Stimulated activated CD8-positive, alpha-beta memory T cell treated with anti-CD3 and anti-CD28 coated beads, Interleukin-12 subunit alpha, Interleukin-12 subunit beta, amount 100 ng/mL, for 1 hour (primary cell): Measurements from ENCODE around the gene SLC6A17.
A peak's percentile ranks its signal among the peaks of the same experiment; 100 is the strongest.

Experiments used
- DNase-seq: peaks from one replicate; pipeline ENCODE4 v3.0.0-alpha.2; 2020; ENCODE audit warnings: low read depth

The SLC6A17 gene

GRCh38 chr1:110150330-110151174, at the start of gene SLC6A17:
Gene SLC6A17 (plus strand): TSS chr1:110150494. CDS start chr1:110166930, 16,436 bp downstream.
- DNase-seq, result no peak

GRCh38 chr1:110102081-110102480, 48.2 kb upstream of the SLC6A17 start:
- no peak for DNase-seq

- DNase-seq, result peak; percentile 30
These were observed 44.0 kb upstream of the SLC6A17 start for GRCh38 chr1:110106013-110106941.

- no peak for DNase-seq
These were observed 42.3 kb upstream of the SLC6A17 start for GRCh38 chr1:110107867-110108469.

- no peak for DNase-seq
These were observed 39.2 kb upstream of the SLC6A17 start for GRCh38 chr1:110111081-110111480.

- DNase-seq, result no peak
These were observed 38.2 kb upstream of the SLC6A17 start, which contains the start of gene UBL4B for GRCh38 chr1:110112143-110112542. Gene UBL4B (plus strand): TSS chr1:110112443. CDS start chr1:110112535, 92 bp downstream.

GRCh38 chr1:110112656-110113055, 37.6 kb upstream of the SLC6A17 start:
- no peak for DNase-seq

GRCh38 chr1:110113551-110113950, 36.7 kb upstream of the SLC6A17 start:
- no peak for DNase-seq

- DNase-seq, result no peak
These were observed 36.1 kb upstream of the SLC6A17 start for GRCh38 chr1:110114173-110114572.

GRCh38 chr1:110114784-110115183, 35.5 kb upstream of the SLC6A17 start:
- no peak for DNase-seq

- no peak for DNase-seq
These were observed 31.5 kb upstream of the SLC6A17 start for GRCh38 chr1:110118636-110119396.

GRCh38 chr1:110119843-110120242, 30.5 kb upstream of the SLC6A17 start:
- no peak for DNase-seq

- DNase-seq, result no peak
These were observed 29.2 kb upstream of the SLC6A17 start for GRCh38 chr1:110120960-110121561.

- DNase-seq, result no peak
These were observed 27.1 kb upstream of the SLC6A17 start for GRCh38 chr1:110123224-110123623.

GRCh38 chr1:110125810-110126209, 24.5 kb upstream of the SLC6A17 start:
- no peak for DNase-seq

GRCh38 chr1:110130113-110130591, 20.1 kb upstream of the SLC6A17 start:
- DNase-seq, result no peak

GRCh38 chr1:110130989-110131388, 19.3 kb upstream of the SLC6A17 start:
- no peak for DNase-seq

GRCh38 chr1:110132682-110133081, 17.6 kb upstream of the SLC6A17 start:
- DNase-seq, result no peak

GRCh38 chr1:110133436-110133835, 16.9 kb upstream of the SLC6A17 start:
- no peak for DNase-seq

GRCh38 chr1:110134050-110134595, 16.2 kb upstream of the SLC6A17 start:
- DNase-seq, result no peak

GRCh38 chr1:110135246-110135645, 15.0 kb upstream of the SLC6A17 start:
- DNase-seq, result no peak
